ENCODE measurements around the gene LRRC3C. TPM values are rescaled to one million over a fixed set of nuclear protein-coding genes. Genes with fewer than 3 reads are reported as not detected.

The LRRC3C gene
- total and polyA plus RNA-seq, 8 donors: not detected

DNA sequence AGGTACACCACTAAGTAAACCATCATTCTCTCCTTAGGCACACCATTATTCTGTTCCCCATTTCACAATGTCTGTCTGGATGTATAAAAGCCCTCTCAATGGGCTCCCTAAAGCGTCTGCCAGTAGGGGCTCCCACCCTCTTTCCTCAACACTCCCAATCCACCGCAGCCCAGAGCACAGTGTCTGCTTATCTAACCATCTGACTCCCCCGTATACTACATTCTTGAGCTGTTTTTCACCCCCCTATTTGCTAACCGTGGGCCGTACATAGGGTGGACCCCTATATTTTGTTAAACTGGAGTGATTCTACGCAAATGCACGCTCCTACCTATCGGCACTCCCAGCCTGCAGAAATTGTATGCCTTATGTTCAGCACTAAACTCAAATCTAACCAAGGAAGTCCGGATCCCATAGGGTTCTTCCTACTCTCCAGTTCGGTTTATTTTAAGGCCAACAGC, 52.4 kb downstream of the LRRC3C start:
- H3K9me3 ChIP-seq: no peaks in the 10 kb centered on the region
- no peaks in the 10 kb centered on the region for H3K27me3 ChIP-seq
- TF ChIP-seq CTCF (IDR thresholded peaks at IDR 0.05): no peak
- H3K4me3 ChIP-seq: peak overlapping the region; percentile 11 to 98 (median 60)
- no peak for FAIRE-seq
- intact Hi-C loops (cut with DNase I): no loop called here
- H3K27ac ChIP-seq: peak overlapping the region; percentile 60 to 88 (median 80)
- no peak for DNase-seq
- peaks cover 8 to 14% (median 12%) of the 10 kb centered on the region in 3 donors for H3K4me1 ChIP-seq
- WGBS, 2 donors: 0% methylated on average over 10 of the region's 10 CpGs
- ATAC-seq: peak; percentile 26 to 32 (median 28)
- H3K36me3 ChIP-seq: peaks cover 0 to 9% (median 7%) of the 10 kb centered on the region in 3 donors

- WGBS, 2 donors: 0 to 1% methylated on average over 84 of the region's 84 CpGs
- Histone ChIP-seq H3K27me3 (no peaks in the 10 kb centered on the region), H3K4me1 (peaks cover 8 to 14% (median 12%) of the 10 kb centered on the region in 3 donors), H3K4me3 (peak within 1 kb of the TSS; percentile 55 to 98 (median 82)), H3K9me3 (no peaks in the 10 kb centered on the region), H3K27ac (peak within 1 kb of the TSS; percentile 73 to 88 (median 85)), H3K36me3 (peaks cover 0 to 16% (median 12%) of the 10 kb centered on the region in 3 donors)
- ATAC-seq (peak; percentile 92 to 98 (median 94)), DNase-seq (peak; percentile 96 to 99 (median 98)), FAIRE-seq (peak; percentile 86)
- peak; percentile 60 to 72 (median 68) for TF ChIP-seq CTCF (IDR thresholded peaks at IDR 0.05)
- intact Hi-C loops (cut with DNase I): no loop called here
These were observed 53.0 kb downstream of the LRRC3C start, which contains the start of gene PSMD3 for GRCh38 chr17:39980351-39981206. Gene PSMD3 (plus strand): TSS chr17:39980807. CDS start chr17:39980971, 164 bp downstream.

- Histone ChIP-seq H3K27ac (peak overlapping the region; percentile 73 to 88 (median 85)), H3K36me3 (peaks cover 0 to 22% (median 19%) of the 10 kb centered on the region in 3 donors), H3K4me3 (peak overlapping the region; percentile 55 to 98 (median 82)), H3K9me3 (no peaks in the 10 kb centered on the region), H3K27me3 (no peaks in the 10 kb centered on the region), H3K4me1 (peaks cover 8 to 14% (median 12%) of the 10 kb centered on the region in 3 donors)
- peak in 2 of 4 donors; percentile 1 for ATAC-seq
- FAIRE-seq: no peak
- intact Hi-C loops (cut with DNase I): no loop called here
- 0 to 1% methylated on average over 15 of the region's 15 CpGs for WGBS, 2 donors
- TF ChIP-seq CTCF (IDR thresholded peaks at IDR 0.05): no peak
- no peak for DNase-seq
These were observed 53.7 kb downstream of the LRRC3C start for GRCh38 chr17:39981207-39981741.

- H3K27ac ChIP-seq: no peak overlapping the region
- FAIRE-seq: no peak
These were observed 54.3 kb downstream of the LRRC3C start for GRCh38 chr17:39981766-39982375.

More at GRCh38 chr17:39981766-39982375, 54.3 kb downstream of the LRRC3C start:
- peaks cover 0 to 28% (median 25%) of the 10 kb centered on the region in 3 donors for H3K36me3 ChIP-seq
- intact Hi-C loops (cut with DNase I): no loop called here
- ATAC-seq: no peak
- 10 to 17% methylated on average over 7 of the region's 7 CpGs for WGBS, 2 donors
- TF ChIP-seq CTCF (IDR thresholded peaks at IDR 0.05): no peak
- H3K27me3 ChIP-seq: no peaks in the 10 kb centered on the region
- peaks cover 8 to 14% (median 12%) of the 10 kb centered on the region in 3 donors for H3K4me1 ChIP-seq
- peak overlapping the region in 3 of 4 donors; percentile 55 to 98 (median 91) for H3K4me3 ChIP-seq
- H3K9me3 ChIP-seq: no peaks in the 10 kb centered on the region
- DNase-seq: no peak
